GM23248 (cell line): ENCODE results near the gene DSC3.

ENCODE experiments used
- EZH2 ChIP-seq: fragments of 200-600 bp; sonication (generic); IDR thresholded peaks from 2 replicates; pipeline ENCODE4 v1.6.1; 2018; ENCODE audit warnings: antibody characterized with exemption, mild to moderate bottlenecking; ENCODE audit not compliant: insufficient read depth, poor library complexity, severe bottlenecking
- EZH2phosphoT487 ChIP-seq: fragments of 200-600 bp; sonication (generic); IDR thresholded peaks from 2 replicates; pipeline ENCODE4 v1.6.1; 2018; ENCODE audit warnings: antibody characterized with exemption, moderate library complexity, mild to moderate bottlenecking, low read depth; ENCODE audit not compliant: insufficient read depth

- TF ChIP-seq EZH2phosphoT487, result no peak
- no peak for TF ChIP-seq EZH2
Measured at GRCh38 chr18:31045599-31045998, 3.1 kb upstream of the DSC3 start.
